Cardiac muscle cell (in vitro differentiated cells and primary cell): ENCODE measurements around the gene RNF215. TPM values are rescaled to one million over a fixed set of nuclear protein-coding genes. Genes with fewer than 3 reads are reported as not detected.

Source experiments
- DNase-seq, 2 donors: peaks; one replicate each; pipeline versions ENCODE4 v3.0.0 to v3.0.0-alpha.2; 2010 to 2017; ENCODE audit warnings: low read depth in 1 of 2, low spot score in 1 of 2
- H3K27ac ChIP-seq: fragments of 200-600 bp; sonication (generic); 2 replicates; pipeline ENCODE4 v1.5.1; 2016
- H3K27me3 ChIP-seq: fragments of 200-600 bp; sonication (generic); 2 replicates; pipeline ENCODE4 v1.6.0; 2016; ENCODE audit warnings: control low read depth
- H3K36me3 ChIP-seq: fragments of 200-600 bp; sonication (generic); 2 replicates; pipeline ENCODE4 v1.5.1; 2016; ENCODE audit warnings: control low read depth
- H3K4me1 ChIP-seq: fragments of 200-600 bp; sonication (generic); 2 replicates; pipeline ENCODE4 v1.8.1; 2017; ENCODE audit warnings: low read depth, mild to moderate bottlenecking, mixed run types
- H3K4me3 ChIP-seq: fragments of 200-600 bp; sonication (generic); 2 replicates; pipeline ENCODE4 v1.5.1; 2016; ENCODE audit warnings: mild to moderate bottlenecking
- H3K9me3 ChIP-seq: fragments of 200-600 bp; sonication (generic); 2 replicates; pipeline ENCODE4 v1.5.1; 2017; ENCODE audit warnings: low read depth, mild to moderate bottlenecking, control low read depth
- polyA plus RNA-seq: library from polyadenylated mRNA; unstranded; fragments of >200 nt; fragmentation: Nextera tagmentation; extraction: Ambion mirVana; gene quantifications from 2 replicates; pipeline ENCODE4 v1.2.1, GENCODE V29; 2016
- total RNA-seq: library from RNA; depleted of rRNA; stranded (reverse); fragments of >200 nt; gene quantifications from 2 replicates; pipeline ENCODE4 v1.2.3, GENCODE V29; 2016
- TF ChIP-seq, protein P1 (sequence below): IDR thresholded peaks from 2 replicates; pipeline ENCODE4 v1.5.1; 2012; ENCODE audit warnings: low read depth, mild to moderate bottlenecking, low read length

The RNF215 gene
- total and polyA plus RNA-seq, 2 experiments from 2014 or later = 9.5 to 39.8 TPM

DNA sequence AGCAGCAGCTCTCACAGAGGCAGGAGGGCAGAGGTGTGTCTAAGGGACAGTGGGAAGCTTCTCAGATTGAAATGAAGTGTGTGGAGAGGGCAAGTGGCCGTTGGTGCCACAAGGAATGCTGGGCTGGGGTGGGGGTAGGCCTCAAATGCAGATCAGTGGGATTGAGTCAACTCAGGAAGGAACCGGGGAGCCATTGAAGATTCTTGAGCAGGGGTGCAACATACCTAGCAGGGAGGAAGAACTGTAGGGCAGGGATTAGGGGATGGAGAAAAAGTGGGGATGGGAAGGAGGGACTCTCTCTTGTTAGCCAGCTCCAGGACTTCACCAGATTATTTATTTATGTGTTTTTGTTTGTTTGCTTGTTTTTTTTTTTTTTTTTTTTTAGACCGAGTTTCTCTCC, 6.7 kb upstream of the RNF215 start:
- Histone ChIP-seq H3K9me3 (no peaks in the 10 kb centered on the region), H3K4me3 (no peak overlapping the region), H3K4me1 (no peaks in the 10 kb centered on the region), H3K27me3 (no peaks in the 10 kb centered on the region), H3K36me3 (no peaks in the 10 kb centered on the region), H3K27ac (no peak overlapping the region)
- no peak for DNase-seq
- TF ChIP-seq, protein P1, sequence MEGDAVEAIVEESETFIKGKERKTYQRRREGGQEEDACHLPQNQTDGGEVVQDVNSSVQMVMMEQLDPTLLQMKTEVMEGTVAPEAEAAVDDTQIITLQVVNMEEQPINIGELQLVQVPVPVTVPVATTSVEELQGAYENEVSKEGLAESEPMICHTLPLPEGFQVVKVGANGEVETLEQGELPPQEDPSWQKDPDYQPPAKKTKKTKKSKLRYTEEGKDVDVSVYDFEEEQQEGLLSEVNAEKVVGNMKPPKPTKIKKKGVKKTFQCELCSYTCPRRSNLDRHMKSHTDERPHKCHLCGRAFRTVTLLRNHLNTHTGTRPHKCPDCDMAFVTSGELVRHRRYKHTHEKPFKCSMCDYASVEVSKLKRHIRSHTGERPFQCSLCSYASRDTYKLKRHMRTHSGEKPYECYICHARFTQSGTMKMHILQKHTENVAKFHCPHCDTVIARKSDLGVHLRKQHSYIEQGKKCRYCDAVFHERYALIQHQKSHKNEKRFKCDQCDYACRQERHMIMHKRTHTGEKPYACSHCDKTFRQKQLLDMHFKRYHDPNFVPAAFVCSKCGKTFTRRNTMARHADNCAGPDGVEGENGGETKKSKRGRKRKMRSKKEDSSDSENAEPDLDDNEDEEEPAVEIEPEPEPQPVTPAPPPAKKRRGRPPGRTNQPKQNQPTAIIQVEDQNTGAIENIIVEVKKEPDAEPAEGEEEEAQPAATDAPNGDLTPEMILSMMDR = no peak

DNA sequence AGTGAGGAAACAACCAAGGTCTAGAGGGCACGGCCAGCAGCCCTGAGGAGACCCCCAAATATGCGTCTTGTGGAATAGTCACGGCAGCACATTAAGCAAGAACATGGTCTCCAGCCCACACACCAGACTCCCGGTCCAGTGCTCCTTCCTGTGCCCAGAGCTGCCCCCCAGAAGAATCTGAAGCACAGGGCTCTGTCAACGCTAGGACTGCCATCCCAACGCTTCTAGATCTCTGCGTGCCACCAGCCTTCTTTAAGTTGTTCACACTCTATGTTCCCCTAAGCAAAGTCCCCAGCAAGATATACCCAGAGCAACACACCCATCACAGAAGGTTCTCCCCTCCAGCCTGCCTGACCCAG, 6.1 kb upstream of the RNF215 start:
- H3K27me3 ChIP-seq = no peaks in the 10 kb centered on the region
- H3K4me3 ChIP-seq = no peak overlapping the region
- TF ChIP-seq, protein P1 = no peak
- H3K36me3 ChIP-seq = no peaks in the 10 kb centered on the region
- H3K9me3 ChIP-seq = no peaks in the 10 kb centered on the region
- no peak for DNase-seq
- H3K27ac ChIP-seq = no peak overlapping the region
- H3K4me1 ChIP-seq = no peaks in the 10 kb centered on the region

DNA sequence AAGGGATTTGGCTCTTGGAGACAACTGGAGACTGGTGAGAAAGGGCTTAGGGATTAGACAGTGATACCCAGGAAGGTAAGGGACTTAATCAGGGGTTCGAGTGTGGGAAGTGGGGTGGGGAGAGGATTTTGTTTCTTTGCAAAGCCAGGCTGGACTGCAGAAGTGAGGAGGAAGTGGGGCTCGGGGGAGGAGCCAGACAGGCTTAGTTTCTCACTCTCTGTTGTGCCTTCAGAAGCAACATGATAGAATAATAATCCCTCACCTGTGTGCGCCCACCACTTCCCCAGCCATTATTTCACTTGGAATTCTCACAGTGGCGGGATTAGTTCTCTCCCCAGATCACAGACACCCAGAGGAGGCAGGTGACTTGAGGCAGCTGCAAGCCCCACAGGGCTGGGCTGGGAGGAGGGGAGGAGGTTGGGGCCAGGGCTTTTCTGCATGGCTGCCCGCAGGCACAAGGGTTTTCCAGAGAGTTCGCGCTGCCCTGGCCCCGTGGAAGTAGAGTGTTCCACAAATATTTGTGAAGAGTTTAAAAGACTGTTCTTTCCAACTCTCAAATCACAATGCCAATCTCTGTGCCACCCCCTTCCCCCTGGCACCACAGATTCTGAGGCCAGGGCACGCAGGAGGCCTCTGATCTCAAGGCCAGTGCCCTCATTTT, 5.6 kb upstream of the RNF215 start:
- TF ChIP-seq, protein P1 = no peak
- no peak for DNase-seq
- Histone ChIP-seq H3K4me3 (no peak overlapping the region), H3K9me3 (no peaks in the 10 kb centered on the region), H3K27ac (no peak overlapping the region), H3K4me1 (no peaks in the 10 kb centered on the region), H3K36me3 (no peaks in the 10 kb centered on the region), H3K27me3 (no peaks in the 10 kb centered on the region)

DNA sequence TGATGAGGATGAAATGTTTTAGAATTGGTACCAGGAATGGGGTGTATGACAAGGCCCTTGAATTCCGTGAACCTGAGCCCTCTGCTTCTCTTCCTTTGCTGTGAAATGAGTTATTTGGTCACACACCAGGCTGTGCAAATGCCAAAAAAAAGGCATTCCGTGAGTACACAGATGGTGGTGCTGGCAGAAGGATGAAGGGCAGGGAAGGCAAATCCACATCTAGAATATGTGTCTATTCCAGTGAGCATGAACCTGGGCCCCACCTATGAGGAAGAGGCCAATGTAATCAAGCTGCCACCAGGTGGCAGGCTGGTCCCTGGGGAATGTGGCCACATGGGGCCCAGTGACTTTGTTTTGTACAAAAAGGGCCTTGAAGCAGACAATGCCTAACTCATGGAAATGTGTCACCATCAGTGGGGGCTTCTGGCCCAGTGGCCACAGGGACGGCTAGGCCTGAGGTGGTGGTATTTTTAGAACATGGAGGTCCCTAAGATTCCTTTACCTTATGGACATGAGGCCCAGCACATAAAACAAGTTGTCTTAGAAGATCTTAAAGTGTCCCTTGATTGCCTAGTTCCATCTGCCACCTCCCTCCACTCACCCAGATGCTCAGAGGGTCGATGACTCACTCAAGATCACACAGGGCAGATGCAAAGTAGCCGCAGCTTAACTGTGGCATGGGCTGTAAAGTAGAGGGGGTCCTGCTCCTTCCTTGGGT, 3.9 kb upstream of the RNF215 start:
- Histone ChIP-seq H3K27ac (no peak overlapping the region), H3K9me3 (no peaks in the 10 kb centered on the region), H3K36me3 (no peaks in the 10 kb centered on the region), H3K4me1 (no peaks in the 10 kb centered on the region), H3K27me3 (no peaks in the 10 kb centered on the region), H3K4me3 (no peak overlapping the region)
- peak; percentile 73 for DNase-seq
- TF ChIP-seq, protein P1 = peak; percentile 65

DNA sequence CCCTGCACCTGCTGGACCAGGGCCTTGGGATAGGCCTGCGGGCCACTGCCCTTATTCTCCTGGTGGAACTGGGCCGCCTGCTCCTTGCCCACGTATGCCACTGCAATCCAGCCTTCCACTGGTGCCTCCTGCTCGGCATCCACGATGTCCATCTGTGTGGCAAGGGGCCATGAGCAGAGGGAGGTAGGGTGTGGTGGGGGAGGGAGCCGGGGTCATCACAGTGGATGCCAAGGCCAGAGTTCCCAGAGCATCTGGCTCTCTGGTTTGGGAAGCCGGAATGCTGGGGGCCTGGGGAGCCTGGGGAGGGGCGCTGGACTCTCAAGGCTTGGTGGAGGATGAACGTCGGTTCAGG, 627 bp downstream of the RNF215 start:
- no peak for DNase-seq
- peak overlapping the region; percentile 52 for H3K4me3 ChIP-seq
- H3K9me3 ChIP-seq = no peaks in the 10 kb centered on the region
- H3K27ac ChIP-seq = no peak overlapping the region
- H3K36me3 ChIP-seq = no peaks in the 10 kb centered on the region
- H3K27me3 ChIP-seq = no peaks in the 10 kb centered on the region
- TF ChIP-seq, protein P1 = no peak
- H3K4me1 ChIP-seq = peaks cover 4% of the 10 kb centered on the region
